Breast epithelium (tissue), 4 donors: ENCODE measurements around the gene EIF4E3. TPM values are rescaled to one million over a fixed set of nuclear protein-coding genes. Genes with fewer than 3 reads are reported as not detected.

Experiments used
- DNase-seq, 2 donors: peaks; one replicate each; pipeline ENCODE4 v3.0.0-alpha.2; 2019; ENCODE audit warnings: low spot score in 2 of 2
- H3K27ac ChIP-seq, 2 donors: fragments of 200-600 bp; sonication (generic) in 1 of 2; one replicate each; pipeline ENCODE4 v1.5.1; 2016 to 2019; ENCODE audit warnings: mild to moderate bottlenecking in 1 of 2
- H3K27me3 ChIP-seq, 2 donors: fragments of 200-600 bp; sonication (generic) in 1 of 2; one replicate each; pipeline versions ENCODE4 v1.5.1 to v1.6.0; 2017 to 2019; ENCODE audit warnings: control low read depth in 1 of 2, mild to moderate bottlenecking in 1 of 2
- H3K36me3 ChIP-seq: fragments of 200-600 bp; one replicate; pipeline ENCODE4 v1.5.1; 2019
- H3K4me1 ChIP-seq, 2 donors: fragments of 200-600 bp; sonication (generic); one replicate each; pipeline ENCODE4 v1.5.1; 2016 to 2019; ENCODE audit warnings: control low read depth in 1 of 2
- H3K4me3 ChIP-seq, 3 donors: fragments of 200-600 bp; sonication (generic); 1 replicate in 2 of 3; 2 replicates in 1 of 3; pipeline ENCODE4 v1.5.1; 2016 to 2019; ENCODE audit warnings: mild to moderate bottlenecking in 3 of 3, moderate library complexity in 2 of 3
- H3K9me3 ChIP-seq, 2 donors: fragments of 200-600 bp; sonication (generic) in 1 of 2; one replicate each; pipeline ENCODE4 v1.5.1; 2016 to 2019; ENCODE audit warnings: control low read depth in 1 of 2
- POLR2A ChIP-seq: fragments of 450-650 bp; IDR thresholded peaks from one replicate; pipeline ENCODE4 v1.6.1; 2016; ENCODE audit warnings: antibody characterized with exemption, mild to moderate bottlenecking, moderate library complexity
- POLR2AphosphoS5 ChIP-seq, 3 donors: sonication (generic); formaldehyde crosslinking; IDR thresholded peaks; one replicate each; pipeline ENCODE4 v1.6.1; 2017; ENCODE audit warnings: antibody characterized with exemption in 3 of 3
- intact Hi-C: fragments of 100-400 bp; cut with DNase I; formaldehyde crosslinking; loops from one replicate; pipeline ENCODE4 v1.15.1; 2023; ENCODE audit warnings: low total_unique reads
- total RNA-seq, 3 donors: library from RNA; depleted of rRNA; stranded (reverse); fragments of >200 nt; gene quantifications; one replicate each; pipeline ENCODE4 v1.1.0, GENCODE V29; 2016
- TF ChIP-seq, protein P1 (sequence below), 3 donors: fragments of 450-650 bp; IDR thresholded peaks; one replicate each; pipeline ENCODE4 v1.5.1; 2016 to 2017; ENCODE audit warnings: antibody characterized with exemption in 3 of 3, mild to moderate bottlenecking in 3 of 3, moderate library complexity in 3 of 3

Gene EIF4E3
- total RNA-seq, 3 donors from 2014 or later, result 16.1 to 34.4 (median 19.3) TPM

DNA sequence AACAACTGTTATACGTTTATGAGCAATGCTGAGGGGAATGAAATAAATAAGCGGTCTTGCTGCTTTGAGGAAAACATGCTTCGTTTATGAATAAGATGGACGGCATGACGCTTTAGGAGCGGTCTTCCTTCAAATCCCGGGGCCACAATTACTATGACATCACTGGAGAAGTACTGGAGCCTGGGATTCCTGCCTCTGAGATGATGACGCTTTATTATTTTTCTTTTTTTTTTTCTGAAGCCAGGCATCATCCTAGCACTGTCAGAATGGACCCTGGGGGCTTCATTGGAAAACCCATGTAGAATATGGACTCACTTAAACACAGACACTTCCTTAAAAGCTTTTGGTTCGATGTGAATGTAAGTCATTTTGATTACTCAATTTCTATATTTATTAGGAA lies 89.2 kb downstream of the EIF4E3 start:
- Histone ChIP-seq H3K4me1 (no peaks in the 10 kb centered on the region), H3K4me3 (no peak overlapping the region), H3K36me3 (no peaks in the 10 kb centered on the region), H3K27ac (no peak overlapping the region), H3K9me3 (no peaks in the 10 kb centered on the region), H3K27me3 (no peaks in the 10 kb centered on the region)
- DNase-seq, result no peak
- TF ChIP-seq POLR2AphosphoS5 (IDR thresholded peaks at IDR 0.05) (no peak), POLR2A (no peak)
- TF ChIP-seq, protein P1, sequence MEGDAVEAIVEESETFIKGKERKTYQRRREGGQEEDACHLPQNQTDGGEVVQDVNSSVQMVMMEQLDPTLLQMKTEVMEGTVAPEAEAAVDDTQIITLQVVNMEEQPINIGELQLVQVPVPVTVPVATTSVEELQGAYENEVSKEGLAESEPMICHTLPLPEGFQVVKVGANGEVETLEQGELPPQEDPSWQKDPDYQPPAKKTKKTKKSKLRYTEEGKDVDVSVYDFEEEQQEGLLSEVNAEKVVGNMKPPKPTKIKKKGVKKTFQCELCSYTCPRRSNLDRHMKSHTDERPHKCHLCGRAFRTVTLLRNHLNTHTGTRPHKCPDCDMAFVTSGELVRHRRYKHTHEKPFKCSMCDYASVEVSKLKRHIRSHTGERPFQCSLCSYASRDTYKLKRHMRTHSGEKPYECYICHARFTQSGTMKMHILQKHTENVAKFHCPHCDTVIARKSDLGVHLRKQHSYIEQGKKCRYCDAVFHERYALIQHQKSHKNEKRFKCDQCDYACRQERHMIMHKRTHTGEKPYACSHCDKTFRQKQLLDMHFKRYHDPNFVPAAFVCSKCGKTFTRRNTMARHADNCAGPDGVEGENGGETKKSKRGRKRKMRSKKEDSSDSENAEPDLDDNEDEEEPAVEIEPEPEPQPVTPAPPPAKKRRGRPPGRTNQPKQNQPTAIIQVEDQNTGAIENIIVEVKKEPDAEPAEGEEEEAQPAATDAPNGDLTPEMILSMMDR (IDR thresholded peaks at IDR 0.05), result no peak
- intact Hi-C loops, result no loop called here

GRCh38 chr3:71634671-71635070 lies 90.5 kb downstream of the EIF4E3 start:
- DNase-seq, result no peak

GRCh38 chr3:71629711-71630110 lies 95.5 kb downstream of the EIF4E3 start:
- intact Hi-C loops, result no loop called here

More at GRCh38 chr3:71634671-71635070, 90.5 kb downstream of the EIF4E3 start:
- Histone ChIP-seq H3K4me3 (no peak overlapping the region), H3K27ac (no peak overlapping the region), H3K9me3 (no peaks in the 10 kb centered on the region), H3K36me3 (no peaks in the 10 kb centered on the region), H3K27me3 (no peaks in the 10 kb centered on the region), H3K4me1 (no peaks in the 10 kb centered on the region)
- intact Hi-C loops, result no loop called here
- TF ChIP-seq POLR2A, result no peak
- no peak for TF ChIP-seq POLR2AphosphoS5 (IDR thresholded peaks at IDR 0.05)
- TF ChIP-seq, protein P1 (IDR thresholded peaks at IDR 0.05), result no peak

DNA sequence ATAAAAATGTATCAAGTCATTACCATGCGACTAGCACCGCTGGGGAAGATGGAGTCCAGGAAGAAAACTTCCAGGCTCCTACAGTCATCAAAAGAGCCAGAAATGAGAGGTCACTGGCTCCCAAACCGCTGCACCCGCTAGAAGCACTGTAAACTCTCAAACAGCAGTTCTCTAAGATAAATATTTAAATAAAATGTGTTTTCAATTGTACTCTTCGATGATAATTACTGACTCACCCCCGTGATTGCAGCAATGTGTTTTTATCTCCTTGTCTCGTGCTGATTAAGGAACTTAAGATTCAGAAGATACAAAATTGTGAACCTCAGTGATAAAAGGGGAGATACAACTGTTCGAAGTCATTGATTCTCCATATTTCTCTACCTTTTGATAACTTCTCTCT lies 95.9 kb downstream of the EIF4E3 start:
- H3K4me3 ChIP-seq, result no peak overlapping the region
- H3K4me1 ChIP-seq, result no peaks in the 10 kb centered on the region
- no peaks in the 10 kb centered on the region for H3K36me3 ChIP-seq
- intact Hi-C loops, result no loop called here
- H3K27me3 ChIP-seq, result no peaks in the 10 kb centered on the region
- H3K9me3 ChIP-seq, result no peaks in the 10 kb centered on the region
- peak overlapping the region; percentile 38 to 79 for H3K27ac ChIP-seq
- DNase-seq, result no peak
- TF ChIP-seq, protein P1 (IDR thresholded peaks at IDR 0.05), result no peak
- no peak for TF ChIP-seq POLR2AphosphoS5 (IDR thresholded peaks at IDR 0.05)
- no peak for TF ChIP-seq POLR2A

More at GRCh38 chr3:71629711-71630110, 95.5 kb downstream of the EIF4E3 start:
- no peaks in the 10 kb centered on the region for H3K4me1 ChIP-seq
- peak overlapping the region; percentile 38 to 79 for H3K27ac ChIP-seq
- H3K9me3 ChIP-seq, result no peaks in the 10 kb centered on the region
- no peak for TF ChIP-seq POLR2AphosphoS5 (IDR thresholded peaks at IDR 0.05)
- no peak for TF ChIP-seq POLR2A
- TF ChIP-seq, protein P1 (IDR thresholded peaks at IDR 0.05), result no peak
- no peaks in the 10 kb centered on the region for H3K27me3 ChIP-seq
- DNase-seq, result no peak
- no peak overlapping the region for H3K4me3 ChIP-seq
- H3K36me3 ChIP-seq, result no peaks in the 10 kb centered on the region

DNA sequence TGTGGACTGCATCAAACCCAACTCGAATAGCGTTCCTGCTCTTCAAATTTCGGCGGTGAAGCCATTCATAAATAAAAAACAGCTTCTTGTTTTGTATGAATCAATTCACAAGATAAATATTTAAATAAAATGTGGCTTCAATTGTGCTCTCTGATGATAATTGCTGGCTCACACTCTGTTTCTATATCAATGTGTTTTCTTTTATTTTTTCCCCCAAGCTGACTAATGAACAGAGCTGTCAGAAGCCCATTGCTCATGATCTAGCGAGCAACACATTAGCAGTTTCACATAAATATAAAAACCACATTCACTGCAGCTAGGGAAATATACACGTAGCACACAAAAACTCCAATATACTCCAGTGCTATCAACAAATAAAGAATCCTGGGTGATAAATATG lies 96.7 kb downstream of the EIF4E3 start:
- H3K4me1 ChIP-seq, result no peaks in the 10 kb centered on the region

More for the DNA sequence above, 96.7 kb downstream of the EIF4E3 start:
- TF ChIP-seq, protein P1 (IDR thresholded peaks at IDR 0.05), result no peak
- H3K27ac ChIP-seq, result peak overlapping the region in 1 of 2 donors; percentile 79
- H3K36me3 ChIP-seq, result no peaks in the 10 kb centered on the region
- H3K4me3 ChIP-seq, result no peak overlapping the region
- H3K9me3 ChIP-seq, result no peaks in the 10 kb centered on the region
- no peak for DNase-seq
- no peaks in the 10 kb centered on the region for H3K27me3 ChIP-seq
- intact Hi-C loops, result no loop called here
